VCaP (cell line): ENCODE measurements around the gene TSPAN19.
"Not testable (repeated sequence)": the region's sequence is repeated elsewhere in the genome, so short reads cannot be mapped to it uniquely, and the experiment has no call there.

Experiments
- H3K27ac ChIP-seq: fragments of 450-650 bp; 2 replicates; pipeline ENCODE4 v1.5.1; 2017
- TF ChIP-seq, protein P1 (sequence below): fragments of 450-650 bp; conservative IDR thresholded peaks from 2 replicates; pipeline ENCODE4 v1.5.1; 2017; ENCODE audit warnings: mild to moderate bottlenecking, moderate library complexity

The TSPAN19 gene

DNA sequence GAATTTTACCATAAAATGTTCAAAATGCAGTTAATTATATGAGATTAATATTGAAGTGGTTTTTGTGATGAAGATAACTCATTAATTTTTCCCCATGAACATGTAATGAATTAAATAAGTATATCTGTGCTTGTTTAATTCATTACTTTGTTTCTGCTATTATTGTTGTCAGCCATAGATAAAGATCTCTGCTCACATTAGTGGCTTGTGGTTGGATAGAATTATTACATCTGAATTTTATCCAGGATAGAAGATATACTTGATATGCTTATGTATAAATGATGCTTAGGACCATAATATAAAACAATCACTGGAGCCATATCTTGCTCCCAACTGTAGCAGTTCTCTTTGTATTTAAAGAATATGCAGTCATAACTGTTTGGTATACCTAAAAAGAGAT lies 18.5 kb downstream of the TSPAN19 start:
- H3K27ac ChIP-seq, result no peak overlapping the region
- TF ChIP-seq, protein P1, sequence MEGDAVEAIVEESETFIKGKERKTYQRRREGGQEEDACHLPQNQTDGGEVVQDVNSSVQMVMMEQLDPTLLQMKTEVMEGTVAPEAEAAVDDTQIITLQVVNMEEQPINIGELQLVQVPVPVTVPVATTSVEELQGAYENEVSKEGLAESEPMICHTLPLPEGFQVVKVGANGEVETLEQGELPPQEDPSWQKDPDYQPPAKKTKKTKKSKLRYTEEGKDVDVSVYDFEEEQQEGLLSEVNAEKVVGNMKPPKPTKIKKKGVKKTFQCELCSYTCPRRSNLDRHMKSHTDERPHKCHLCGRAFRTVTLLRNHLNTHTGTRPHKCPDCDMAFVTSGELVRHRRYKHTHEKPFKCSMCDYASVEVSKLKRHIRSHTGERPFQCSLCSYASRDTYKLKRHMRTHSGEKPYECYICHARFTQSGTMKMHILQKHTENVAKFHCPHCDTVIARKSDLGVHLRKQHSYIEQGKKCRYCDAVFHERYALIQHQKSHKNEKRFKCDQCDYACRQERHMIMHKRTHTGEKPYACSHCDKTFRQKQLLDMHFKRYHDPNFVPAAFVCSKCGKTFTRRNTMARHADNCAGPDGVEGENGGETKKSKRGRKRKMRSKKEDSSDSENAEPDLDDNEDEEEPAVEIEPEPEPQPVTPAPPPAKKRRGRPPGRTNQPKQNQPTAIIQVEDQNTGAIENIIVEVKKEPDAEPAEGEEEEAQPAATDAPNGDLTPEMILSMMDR, result no peak

DNA sequence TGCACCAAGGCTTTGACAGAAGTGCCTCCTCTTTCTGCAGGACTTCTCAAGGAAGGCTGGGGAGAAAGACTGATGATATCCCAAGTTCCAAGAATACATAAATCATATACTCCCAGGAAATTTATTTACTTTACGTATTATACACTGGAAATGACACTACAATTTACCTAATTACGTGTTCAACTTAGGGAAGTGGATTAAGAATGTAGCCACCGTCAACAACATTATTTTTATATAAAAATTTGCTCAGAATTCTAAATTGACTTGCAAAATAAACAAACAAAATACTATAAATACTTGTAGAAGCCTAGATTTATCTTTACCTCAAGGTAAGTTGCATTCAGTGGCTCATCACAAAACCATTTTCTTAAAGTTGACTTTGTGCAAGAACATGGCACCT lies 18.9 kb downstream of the TSPAN19 start:
- no peak overlapping the region for H3K27ac ChIP-seq

DNA sequence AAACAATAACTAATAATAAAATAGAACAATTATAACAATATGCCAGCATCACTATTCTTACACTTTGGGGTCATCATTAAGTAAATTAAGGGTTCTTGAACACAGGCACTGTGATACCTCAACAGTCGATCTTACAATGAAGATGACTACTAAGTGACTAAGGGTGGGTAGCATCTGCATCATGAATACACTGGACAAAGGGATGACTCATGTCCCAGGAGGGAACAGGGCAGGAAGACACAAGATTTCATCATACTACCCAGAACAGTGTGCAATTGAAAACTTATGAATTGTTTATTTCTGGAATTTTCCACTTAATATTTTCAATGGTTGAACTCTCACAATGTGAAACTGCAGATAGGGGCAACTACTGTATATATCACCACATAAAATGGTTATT lies 19.7 kb downstream of the TSPAN19 start:
- H3K27ac ChIP-seq, result no peak overlapping the region
- TF ChIP-seq, protein P1, result no peak

More for the DNA sequence above, 18.9 kb downstream of the TSPAN19 start:
- TF ChIP-seq, protein P1, result no peak

DNA sequence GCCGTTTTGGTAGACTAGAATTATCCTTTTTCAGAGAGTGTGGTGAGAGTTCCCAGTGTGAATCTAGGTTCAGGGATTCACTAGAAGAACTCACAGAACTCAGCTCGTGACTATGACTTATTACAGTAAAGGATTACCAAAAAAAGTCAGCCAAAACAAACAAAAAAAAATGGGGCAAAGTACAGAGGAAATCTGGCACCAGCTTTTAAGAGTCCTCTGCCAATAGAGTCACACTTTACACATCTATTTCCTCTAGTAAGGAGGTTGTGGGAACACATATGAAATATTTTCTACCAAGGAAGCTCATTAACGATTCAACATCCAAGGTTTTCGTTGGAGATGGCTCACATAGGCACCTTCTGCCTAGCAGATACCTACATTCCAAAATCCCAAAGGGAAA lies 28.2 kb downstream of the TSPAN19 start:
- TF ChIP-seq, protein P1, result no peak

DNA sequence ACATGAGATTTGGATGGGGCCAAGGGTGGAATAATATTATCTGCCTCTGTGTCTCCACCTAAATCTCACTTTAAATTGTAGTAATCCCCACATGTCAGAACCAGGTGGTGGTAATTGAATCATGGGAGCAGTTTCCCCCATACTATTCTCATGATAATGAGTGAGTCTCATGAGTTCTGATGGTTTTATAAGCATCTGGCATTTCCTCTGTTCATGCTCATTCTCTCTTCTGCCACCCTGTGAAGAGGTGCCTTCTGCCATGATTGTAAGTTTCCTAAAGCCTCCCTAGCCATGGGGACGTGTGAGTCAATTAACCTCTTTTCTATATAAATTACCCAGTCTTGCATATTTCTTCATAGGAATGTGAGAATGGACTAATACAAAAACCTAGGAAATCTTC lies 29.9 kb downstream of the TSPAN19 start:
- TF ChIP-seq, protein P1, result no peak
- H3K27ac ChIP-seq, result no peak overlapping the region

More for the DNA sequence above, 28.2 kb downstream of the TSPAN19 start:
- H3K27ac ChIP-seq, result no peak overlapping the region

DNA sequence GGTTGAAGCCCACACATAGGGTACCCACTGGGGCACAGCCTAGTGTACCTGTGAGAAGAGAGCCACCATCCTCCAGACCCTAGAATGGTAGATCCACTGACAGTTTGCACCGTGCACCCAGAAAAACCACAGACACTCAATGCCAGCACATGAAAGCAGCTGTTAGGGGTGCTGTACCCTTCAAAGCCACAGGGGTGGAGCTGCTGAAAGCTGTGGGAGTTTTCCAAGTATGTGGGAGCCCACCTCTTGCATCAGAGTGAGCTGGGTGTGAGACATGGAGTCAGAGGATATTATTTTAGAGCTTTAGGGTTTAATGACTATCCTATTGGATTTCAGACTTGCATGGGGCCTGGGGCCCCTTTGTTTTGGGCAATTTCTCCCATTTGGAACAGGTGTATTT lies 30.5 kb downstream of the TSPAN19 start:
- TF ChIP-seq, protein P1, result no peak
- no peak overlapping the region for H3K27ac ChIP-seq

DNA sequence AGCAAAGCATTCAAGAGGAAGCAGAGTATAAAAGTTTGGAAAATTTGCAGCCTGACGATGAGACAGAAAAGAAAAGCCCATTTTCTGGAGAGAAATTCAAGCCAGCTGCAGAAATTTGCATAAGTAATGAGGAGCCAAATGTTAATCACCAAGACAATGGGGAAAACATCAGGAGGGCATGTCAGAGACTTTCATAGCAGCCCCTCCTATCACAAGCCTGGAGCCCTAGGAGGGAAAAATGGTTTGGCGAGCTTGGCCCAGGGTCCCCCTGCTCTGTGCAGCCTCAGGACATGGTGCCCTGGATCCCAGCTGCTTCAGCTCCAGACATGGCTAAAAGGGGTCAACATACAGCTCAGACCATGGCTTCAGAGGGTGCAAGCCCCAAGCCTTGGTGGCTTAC lies 31.0 kb downstream of the TSPAN19 start:
- H3K27ac ChIP-seq, result not testable (repeated sequence)

DNA sequence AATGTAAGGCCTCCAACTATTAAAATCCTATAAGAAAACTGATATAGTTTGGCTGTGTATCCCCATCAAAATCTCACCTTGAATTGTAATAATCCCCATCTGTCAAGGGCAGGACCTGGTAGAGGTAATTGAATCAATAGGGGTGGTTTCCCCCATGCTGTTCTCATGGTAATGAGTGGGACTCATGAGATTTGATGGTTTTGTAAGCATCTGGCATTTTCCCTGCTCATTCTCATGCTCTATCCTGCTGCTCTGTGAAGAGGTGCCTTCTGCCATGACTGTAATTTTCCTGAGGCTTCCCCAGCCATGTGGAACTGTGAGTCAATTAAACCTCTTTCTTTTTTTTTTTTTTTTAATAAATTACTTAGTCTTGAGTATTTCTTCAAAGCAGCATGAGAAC lies 31.9 kb downstream of the TSPAN19 start:
- H3K27ac ChIP-seq, result no peak overlapping the region
- TF ChIP-seq, protein P1, result no peak
